Stromal cell of bone marrow (primary cell): Measurements from ENCODE around the gene ADCY7.

Experiments used
- DNase-seq: peaks from one replicate; pipeline ENCODE4 v3.0.0-alpha.2; 2012; ENCODE audit warnings: low read depth

Gene ADCY7

GRCh38 chr16:50267651-50268050, 1.3 kb downstream of the ADCY7 start:
- no peak for DNase-seq

GRCh38 chr16:50268352-50268751, 2.0 kb downstream of the ADCY7 start:
- DNase-seq: no peak

GRCh38 chr16:50269061-50269705, 2.8 kb downstream of the ADCY7 start:
- DNase-seq: no peak

DNA sequence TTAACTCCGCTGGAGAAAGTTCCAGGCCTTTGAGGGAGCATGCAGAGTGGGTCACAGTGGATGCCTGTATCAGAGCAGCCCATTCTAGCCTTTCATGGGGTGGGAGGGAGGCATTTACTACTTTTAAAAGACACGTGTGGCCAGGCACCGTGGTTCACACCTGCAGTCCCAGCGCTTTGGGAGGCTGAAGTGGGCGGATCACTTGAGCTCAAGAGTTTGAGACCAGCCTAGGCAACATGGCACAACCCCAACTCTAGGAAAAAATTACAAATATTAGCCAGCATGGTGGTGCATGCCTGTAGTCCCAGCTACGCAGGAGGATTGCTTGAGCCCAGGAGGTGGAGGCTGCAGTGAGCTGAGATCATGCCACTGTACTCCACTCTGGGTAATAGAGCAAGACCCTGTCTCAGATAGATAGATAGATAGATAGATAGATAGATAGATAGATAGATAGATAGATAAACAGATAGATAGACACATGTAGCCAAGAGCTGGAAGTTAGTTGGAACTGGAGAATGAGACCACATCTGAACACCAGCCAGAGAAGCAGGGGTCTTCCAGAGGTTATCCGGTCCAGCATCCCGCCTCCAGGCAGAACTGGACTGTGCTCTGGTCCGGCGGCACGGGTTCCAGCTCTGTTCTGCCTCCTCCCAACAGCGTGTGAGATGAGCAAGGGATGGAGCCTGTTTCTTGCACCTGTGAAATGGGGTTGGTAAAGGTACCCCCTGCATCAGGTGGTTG, 3.6 kb downstream of the ADCY7 start:
- no peak for DNase-seq

DNA sequence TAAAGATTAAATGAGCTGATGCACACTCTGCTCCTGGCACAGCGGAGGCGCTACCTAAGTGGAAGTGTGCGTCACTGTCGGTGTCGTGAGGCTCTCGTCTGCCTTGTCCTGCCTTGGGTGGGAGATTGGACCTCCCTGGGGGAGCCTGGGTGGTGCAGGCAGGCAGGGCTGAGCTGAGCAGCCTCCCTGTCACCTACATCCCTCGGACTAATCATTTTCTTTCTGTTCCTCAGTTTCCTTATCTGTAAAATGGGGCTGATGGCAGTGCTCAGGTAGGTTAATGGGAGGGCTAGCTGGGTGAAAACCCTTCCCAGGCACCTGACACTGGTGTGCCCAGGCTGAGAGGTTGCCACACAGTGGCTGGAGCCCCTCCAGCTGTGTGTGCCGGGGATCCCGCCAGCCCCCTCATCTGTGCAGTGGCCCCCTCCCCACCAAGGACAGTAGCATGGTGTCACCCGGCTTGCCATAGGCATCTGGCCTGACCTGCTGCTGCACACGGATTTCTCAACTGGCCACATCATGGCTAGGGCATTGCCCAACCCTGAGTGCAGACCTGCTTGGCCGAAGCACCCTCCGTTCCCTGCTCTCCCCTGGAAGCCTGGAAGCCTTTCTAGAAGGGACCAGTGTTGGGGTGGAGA, 4.3 kb downstream of the ADCY7 start:
- no peak for DNase-seq

DNA sequence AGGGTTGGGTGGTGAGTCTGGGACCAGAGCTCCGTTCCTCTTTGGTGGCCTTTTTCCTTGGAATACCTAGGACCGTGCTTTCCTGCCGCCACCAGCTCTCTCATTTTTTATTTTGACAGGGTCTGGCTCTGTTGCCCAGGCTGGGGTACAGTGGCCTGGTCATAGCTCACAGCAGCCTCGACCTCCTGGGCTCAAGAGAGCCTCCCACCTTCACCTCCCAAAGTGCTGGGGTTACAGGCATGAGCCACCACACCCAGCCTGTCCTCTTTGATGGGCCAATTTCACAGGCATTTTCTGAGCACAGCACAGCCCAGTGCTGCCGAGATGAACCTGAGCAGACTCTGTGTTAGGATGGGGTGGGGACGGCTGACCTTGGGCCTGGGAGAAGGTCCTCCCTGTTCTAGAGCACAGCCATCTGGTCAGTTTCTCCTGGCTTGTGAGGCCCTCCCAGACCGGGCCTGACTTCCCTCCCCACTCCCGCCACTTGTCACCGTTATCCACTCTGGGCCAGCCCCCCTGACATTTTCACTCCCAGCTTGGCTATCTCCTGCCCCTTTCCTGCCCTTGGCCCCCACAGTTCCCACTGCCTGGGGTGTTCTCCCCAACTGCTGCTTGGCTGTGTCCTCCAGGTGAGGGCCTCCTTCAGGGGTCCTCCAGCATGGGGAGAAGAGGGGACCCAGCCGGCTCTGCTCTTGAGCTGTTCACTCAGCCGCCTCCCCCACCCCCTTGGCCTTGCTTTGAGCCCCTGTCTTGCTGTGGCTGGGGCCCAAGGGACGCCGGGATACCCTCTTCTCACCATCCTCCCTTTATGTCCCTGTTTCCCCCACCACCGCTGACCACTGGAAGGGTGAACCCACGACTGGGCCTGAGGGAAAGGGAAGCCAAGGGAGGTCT, 5.0 kb downstream of the ADCY7 start:
- DNase-seq: no peak

- no peak for DNase-seq
These were observed 5.8 kb downstream of the ADCY7 start for GRCh38 chr16:50272111-50272571.

DNA sequence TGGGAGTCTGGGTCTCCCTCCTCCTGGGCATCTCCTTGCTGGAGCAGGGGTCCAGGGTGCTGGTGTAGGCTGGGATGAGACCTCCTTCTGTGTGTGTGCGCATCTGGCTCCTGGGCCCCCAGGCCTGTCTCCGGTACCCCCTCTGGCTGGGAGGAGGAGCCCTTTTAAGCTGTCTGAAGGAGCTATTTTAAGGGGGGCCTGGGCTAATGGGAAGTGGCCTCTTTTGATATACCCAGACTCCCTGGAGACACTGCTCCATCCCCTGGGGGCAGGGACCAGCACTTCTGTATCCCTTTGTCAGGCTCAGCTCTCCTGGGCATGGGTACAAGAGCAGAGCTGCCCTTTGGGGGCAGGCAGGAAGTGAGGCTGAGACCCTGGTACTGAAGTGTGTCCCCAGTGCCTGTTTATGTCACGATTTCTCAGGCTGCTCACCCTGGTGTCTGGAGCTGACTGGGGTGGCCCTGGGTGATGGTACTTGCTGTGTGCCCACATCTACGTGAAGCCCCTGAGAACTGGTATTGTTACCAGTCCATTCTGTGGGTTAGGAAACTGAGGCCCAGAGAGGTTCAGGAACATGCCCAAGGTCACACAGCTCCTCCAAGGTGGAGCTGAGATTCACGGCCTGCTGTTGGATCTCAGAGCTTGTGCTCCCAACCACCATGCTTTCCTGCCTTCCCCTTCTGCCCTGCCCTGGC, 6.5 kb downstream of the ADCY7 start:
- no peak for DNase-seq

DNA sequence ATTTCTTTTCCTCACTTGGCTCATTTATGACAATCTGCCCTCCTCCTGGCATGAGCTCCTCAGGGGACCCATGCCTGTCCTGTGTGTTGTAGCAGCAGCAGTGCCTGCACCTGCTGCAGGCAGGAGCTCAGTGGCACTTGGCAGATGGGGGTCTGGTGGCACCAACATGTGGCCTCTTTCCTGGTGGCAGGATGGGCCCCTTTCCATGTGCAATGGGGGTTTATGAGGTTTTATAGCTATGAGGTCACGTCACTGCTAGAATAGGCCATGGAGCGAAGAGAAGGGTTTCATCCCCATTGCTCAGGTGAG, 7.0 kb downstream of the ADCY7 start:
- no peak for DNase-seq

- no peak for DNase-seq
These were observed 7.6 kb downstream of the ADCY7 start for GRCh38 chr16:50273888-50274325.

DNA sequence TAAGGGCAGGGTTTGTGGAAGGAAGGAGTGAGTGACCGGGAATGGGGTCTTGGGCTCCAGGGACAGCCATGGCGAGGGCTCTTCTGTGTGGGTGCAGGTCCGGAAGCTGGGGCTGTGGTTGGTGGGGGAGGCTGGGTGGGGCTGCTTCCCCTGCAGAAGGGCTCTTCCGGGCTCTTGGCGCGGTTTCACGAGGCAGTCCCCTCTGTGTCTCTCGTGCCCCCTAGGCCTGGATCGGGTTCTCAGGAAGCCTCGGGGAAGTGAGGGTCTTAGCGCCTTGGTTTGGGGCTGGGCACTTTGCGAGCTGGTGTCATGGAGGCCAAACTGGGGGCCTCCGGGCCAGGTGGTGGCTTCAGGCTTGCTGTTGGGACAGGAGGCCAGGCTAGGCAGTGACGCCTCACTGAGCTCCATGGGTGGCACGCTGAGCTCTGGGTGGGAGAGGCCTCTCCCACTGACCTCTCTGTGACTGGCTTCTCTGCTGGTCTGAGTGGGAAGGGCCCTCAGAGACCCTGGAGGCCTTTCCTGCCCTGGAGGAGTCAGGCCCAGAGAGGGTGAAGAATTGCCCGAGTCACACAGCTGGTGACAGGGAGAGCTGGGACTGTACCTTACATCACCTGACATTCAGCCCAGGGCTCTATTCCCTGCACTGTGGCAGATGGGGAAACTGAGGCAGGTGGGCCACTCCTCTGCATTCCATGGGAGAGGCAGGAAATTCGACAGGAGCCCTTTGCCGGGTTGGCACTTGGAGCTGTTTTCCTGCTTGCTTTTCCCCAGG, 8.2 kb downstream of the ADCY7 start:
- DNase-seq: no peak

GRCh38 chr16:50275098-50275415, 8.7 kb downstream of the ADCY7 start:
- DNase-seq: no peak

- no peak for DNase-seq
These were observed 9.3 kb downstream of the ADCY7 start for GRCh38 chr16:50275428-50276325.

DNA sequence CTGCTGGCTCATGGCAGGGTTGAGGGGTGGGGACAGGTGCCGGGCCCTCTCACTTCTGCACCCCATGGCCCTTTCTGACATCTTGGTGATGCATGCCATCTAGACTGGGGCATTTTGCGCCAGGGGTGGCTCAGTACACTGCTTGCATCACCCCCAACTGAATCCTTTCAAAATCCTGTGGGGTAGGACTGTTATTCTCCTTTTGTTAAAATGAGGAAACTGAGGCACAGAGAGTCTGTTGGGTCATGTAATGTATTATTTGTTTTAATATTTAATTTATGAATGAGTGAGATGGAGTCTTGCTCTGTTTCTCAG, 9.9 kb downstream of the ADCY7 start:
- no peak for DNase-seq

DNA sequence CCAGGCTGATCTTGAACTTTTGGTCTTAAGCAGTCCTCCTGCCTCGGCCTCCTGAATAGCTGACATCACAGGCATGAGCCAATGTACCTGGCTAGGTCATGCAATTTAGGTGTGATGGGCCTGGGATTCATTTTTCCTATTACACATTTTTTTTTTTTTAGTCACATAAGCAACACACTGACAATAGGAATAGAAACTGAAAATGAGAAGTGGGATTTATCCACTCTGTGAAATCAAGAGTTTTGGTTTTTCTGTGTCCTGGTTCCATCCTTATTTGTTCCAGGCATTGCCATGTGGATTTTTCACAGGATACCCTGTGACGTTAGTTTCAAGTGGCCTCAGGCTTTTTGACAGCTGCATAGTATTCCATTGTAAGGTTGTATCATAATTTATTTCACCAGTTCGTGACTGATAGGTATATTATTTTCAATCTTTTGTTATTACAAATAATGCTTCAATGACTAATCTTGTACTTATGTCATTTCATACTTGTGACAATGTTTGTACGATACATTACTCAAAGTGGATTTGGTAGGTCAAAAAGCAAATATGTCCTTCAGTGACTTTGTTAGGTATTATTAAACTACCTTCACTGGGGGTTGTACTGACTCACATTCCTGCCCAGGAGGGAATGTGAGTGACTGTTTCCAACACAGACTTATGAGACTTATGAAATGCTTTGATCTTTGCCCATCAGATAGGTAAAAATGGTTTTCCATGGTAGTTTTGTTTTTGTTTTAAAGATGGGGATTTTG, 10.6 kb downstream of the ADCY7 start:
- DNase-seq: no peak

DNA sequence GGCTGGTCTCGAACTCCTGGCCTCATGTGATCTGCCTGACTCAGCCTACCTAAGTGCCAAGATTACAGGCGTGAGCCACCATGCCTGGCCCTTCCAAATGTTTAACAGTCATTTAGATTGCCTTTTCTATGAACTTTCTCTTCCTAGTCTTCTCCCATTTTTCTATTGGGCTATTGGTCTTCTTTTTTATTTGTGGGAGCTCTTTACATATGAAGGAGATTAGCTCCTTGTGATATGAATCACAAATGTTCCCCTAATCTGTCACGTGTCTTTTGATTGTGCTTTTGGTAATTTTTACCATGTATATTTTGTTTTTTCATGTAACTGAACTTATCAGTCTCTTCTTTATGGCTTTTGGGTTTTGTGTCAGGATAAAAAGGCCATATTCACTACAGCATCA, 11.9 kb downstream of the ADCY7 start:
- no peak for DNase-seq

- DNase-seq: no peak
These were observed 13.1 kb downstream of the ADCY7 start for GRCh38 chr16:50279504-50279865.

GRCh38 chr16:50280932-50281331, 14.6 kb downstream of the ADCY7 start:
- DNase-seq: no peak

DNA sequence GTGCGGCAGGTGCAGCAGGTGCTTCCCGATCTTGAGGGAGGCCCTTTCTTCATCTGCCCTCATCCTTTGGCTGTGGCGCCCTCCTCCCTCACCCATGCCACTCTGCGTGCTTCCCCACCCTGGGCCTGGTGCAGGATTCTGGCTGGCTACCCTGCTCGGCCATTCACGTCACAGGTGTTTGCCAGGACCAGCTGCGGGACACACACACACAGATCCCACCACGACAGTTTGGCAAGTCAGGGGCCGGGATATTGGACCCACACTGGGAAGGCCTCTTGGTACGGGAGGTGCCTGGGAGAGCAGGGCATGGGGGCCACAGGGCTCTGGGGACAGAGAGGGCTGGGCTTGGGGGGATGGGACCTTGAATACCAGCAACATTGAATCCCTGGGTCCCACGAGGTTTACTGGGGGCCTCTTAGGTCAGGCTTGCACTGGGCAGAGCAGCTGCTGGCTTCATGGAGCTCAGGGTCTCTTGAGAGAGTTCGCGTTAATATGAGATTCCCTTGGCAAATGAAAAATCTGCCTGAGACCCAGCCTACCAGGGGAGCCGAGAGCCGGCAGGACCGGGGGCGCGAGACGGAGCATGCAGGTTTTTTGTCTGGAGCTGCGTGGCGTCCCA, 15.1 kb downstream of the ADCY7 start:
- DNase-seq: no peak
